Lower lobe of right lung (tissue), 2 donors: ENCODE data around the gene TCL1B. TPM values are rescaled to one million over a fixed set of nuclear protein-coding genes. Genes with fewer than 3 reads are reported as not detected.

ENCODE experiments used
- ATAC-seq, 2 donors: fragments of 200-7000 bp; cut with Tn5 transposase; one replicate each; pipeline ENCODE4 v1.9.1; 2020 to 2022; ENCODE audit warnings: mild to moderate bottlenecking in 2 of 2, moderate library complexity in 2 of 2
- DNase-seq: peaks from one replicate; pipeline ENCODE4 v3.0.0-alpha.2; 2020
- H3K27ac ChIP-seq: fragments of 200-600 bp; one replicate; pipeline ENCODE4 v1.8.0; 2022
- H3K27me3 ChIP-seq: fragments of 200-600 bp; one replicate; pipeline ENCODE4 v1.8.0; 2022; ENCODE audit warnings: low read depth
- H3K36me3 ChIP-seq: fragments of 200-600 bp; one replicate; pipeline ENCODE4 v1.8.0; 2022; ENCODE audit warnings: mild to moderate bottlenecking
- H3K4me1 ChIP-seq: fragments of 200-600 bp; one replicate; pipeline ENCODE4 v1.8.0; 2022
- H3K4me3 ChIP-seq: fragments of 200-600 bp; one replicate; pipeline ENCODE4 v1.8.0; 2022; ENCODE audit warnings: mild to moderate bottlenecking
- H3K9me3 ChIP-seq: fragments of 200-600 bp; one replicate; pipeline ENCODE4 v1.8.0; 2022
- intact Hi-C: fragments of 100-400 bp; cut with DNase I; formaldehyde crosslinking; loops from one replicate; pipeline ENCODE4 v1.11.0; 2022
- total RNA-seq: library from RNA; stranded (reverse); fragmentation: NEBNext Ultra II Directional; extraction: Animal tissue kit (Norgen Biotek cat#: 25700); gene quantifications from one replicate; pipeline ENCODE4 v1.2.1, GENCODE V29; 2021
- TF ChIP-seq, protein P1 (sequence below): fragments of 200-600 bp; IDR thresholded peaks from one replicate; pipeline ENCODE4 v1.8.0; 2022; ENCODE audit warnings: antibody characterized with exemption, mild to moderate bottlenecking
- donor health status: DM: no; HTN: yes; CAD: no; lungs with severe emphysema.

The TCL1B gene
- total RNA-seq, 1 donor from 2014 or later, result not detected

DNA sequence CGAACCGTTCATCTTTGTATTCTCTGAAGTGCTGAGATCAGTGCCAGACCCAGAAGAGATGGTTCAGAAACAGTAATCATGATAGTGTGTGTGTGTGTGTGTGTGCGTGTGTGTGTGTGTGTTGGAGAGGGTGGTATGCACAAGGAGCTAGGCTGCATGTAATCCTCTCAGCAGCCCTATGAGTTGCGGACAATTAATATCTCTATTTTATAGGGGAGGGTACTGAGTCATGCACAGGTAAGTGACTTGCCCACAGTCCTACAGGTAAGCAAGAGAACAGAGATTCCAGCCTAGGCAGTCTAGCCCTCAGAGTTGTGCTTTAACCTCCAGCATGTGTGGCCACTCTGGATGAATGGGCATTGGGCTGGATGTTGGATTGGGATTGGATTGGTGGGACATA lies 55.6 kb downstream of the TCL1B start:
- TF ChIP-seq, protein P1, sequence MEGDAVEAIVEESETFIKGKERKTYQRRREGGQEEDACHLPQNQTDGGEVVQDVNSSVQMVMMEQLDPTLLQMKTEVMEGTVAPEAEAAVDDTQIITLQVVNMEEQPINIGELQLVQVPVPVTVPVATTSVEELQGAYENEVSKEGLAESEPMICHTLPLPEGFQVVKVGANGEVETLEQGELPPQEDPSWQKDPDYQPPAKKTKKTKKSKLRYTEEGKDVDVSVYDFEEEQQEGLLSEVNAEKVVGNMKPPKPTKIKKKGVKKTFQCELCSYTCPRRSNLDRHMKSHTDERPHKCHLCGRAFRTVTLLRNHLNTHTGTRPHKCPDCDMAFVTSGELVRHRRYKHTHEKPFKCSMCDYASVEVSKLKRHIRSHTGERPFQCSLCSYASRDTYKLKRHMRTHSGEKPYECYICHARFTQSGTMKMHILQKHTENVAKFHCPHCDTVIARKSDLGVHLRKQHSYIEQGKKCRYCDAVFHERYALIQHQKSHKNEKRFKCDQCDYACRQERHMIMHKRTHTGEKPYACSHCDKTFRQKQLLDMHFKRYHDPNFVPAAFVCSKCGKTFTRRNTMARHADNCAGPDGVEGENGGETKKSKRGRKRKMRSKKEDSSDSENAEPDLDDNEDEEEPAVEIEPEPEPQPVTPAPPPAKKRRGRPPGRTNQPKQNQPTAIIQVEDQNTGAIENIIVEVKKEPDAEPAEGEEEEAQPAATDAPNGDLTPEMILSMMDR, result no peak
- no peaks in the 10 kb centered on the region for H3K9me3 ChIP-seq
- H3K4me1 ChIP-seq, result no peaks in the 10 kb centered on the region
- intact Hi-C loops, result no loop called here
- H3K4me3 ChIP-seq, result no peak overlapping the region
- no peak overlapping the region for H3K27ac ChIP-seq
- no peaks in the 10 kb centered on the region for H3K27me3 ChIP-seq
- no peak for ATAC-seq
- no peak for DNase-seq
- H3K36me3 ChIP-seq, result no peaks in the 10 kb centered on the region

Other genes starting within 250 kb of the TCL1B start
- 22.4 TPM for gene SYNE3, start 169.8 kb upstream of the TCL1B start, total RNA-seq
- 23.7 TPM for gene GLRX5, start 151.4 kb upstream of the TCL1B start, total RNA-seq
- not detected for gene TCL1A, start 27.7 kb downstream of the TCL1B start, total RNA-seq
- not detected for gene TUNAR, start 190.4 kb downstream of the TCL1B start, total RNA-seq